HEK293 (cell line): Measurements from ENCODE around the gene ABHD12.
A peak's percentile ranks its signal among the peaks of the same experiment; 100 is the strongest.
"Not testable (repeated sequence)": the region's sequence is repeated elsewhere in the genome, so short reads cannot be mapped to it uniquely, and the experiment has no call there.

Source experiments
- CTCF ChIA-PET: fragments of 350-600 bp; formaldehyde crosslinking; extraction: SDS; loops from one replicate; lab custom pipeline; 2021; ENCODE audit warnings: antibody characterized with exemption; lab: Yijun Ruan, JAX
- POLR2A ChIA-PET: fragments of 300-600 bp; formaldehyde crosslinking; extraction: SDS; loops from one replicate; lab custom pipeline; 2020; ENCODE audit warnings: antibody characterized with exemption, inconsistent platforms; lab: Yijun Ruan, JAX
- H3K27ac ChIP-seq: fragments of 200-500 bp; sonication (Bioruptor generic); 2 replicates; pipeline ENCODE4 v1.5.1; 2014; ENCODE audit warnings: low read depth, low read length, control low read depth, inconsistent platforms; ENCODE audit errors: extremely low read depth
- H3K36me3 ChIP-seq, 2 experiments: fragments of 200-500 bp in 1 of 2; sonication (Bioruptor generic) in 1 of 2; 1 replicate in 1 of 2; 2 replicates in 1 of 2; pipeline ENCODE4 v1.5.1; 2014 to 2017; ENCODE audit warnings: inconsistent platforms in 2 of 2, low read length in 2 of 2; ENCODE audit not compliant: control insufficient read depth in 2 of 2, insufficient read depth in 1 of 2
- H3K4me1 ChIP-seq: fragments of 200-500 bp; sonication (Bioruptor generic); 2 replicates; pipeline ENCODE4 v1.5.1; 2014; ENCODE audit warnings: mild to moderate bottlenecking, low read length, inconsistent platforms; ENCODE audit not compliant: control insufficient read depth, insufficient read depth
- H3K4me3 ChIP-seq: 2 replicates; pipeline ENCODE4 v1.5.1; 2011; ENCODE audit warnings: low read depth, mild to moderate bottlenecking, control low read depth, low read length, moderate library complexity
- H3K9me3 ChIP-seq: fragments of 200-500 bp; sonication (Bioruptor generic); 2 replicates; pipeline ENCODE4 v1.5.1; 2014; ENCODE audit warnings: low read depth, low read length, inconsistent platforms; ENCODE audit not compliant: control insufficient read depth, insufficient read depth
- GLIS1 ChIP-seq: fragments of 450-650 bp; formaldehyde crosslinking; IDR thresholded peaks from 2 replicates; pipeline ENCODE4 v1.5.1; 2016; ENCODE audit warnings: missing biosample characterization, missing genetic modification characterization
- IKZF3 ChIP-seq: fragments of 450-650 bp; IDR thresholded peaks from 2 replicates; pipeline ENCODE4 v1.5.0; 2018; ENCODE audit warnings: missing biosample characterization, mild to moderate bottlenecking, missing genetic modification characterization, moderate library complexity
- ZNF114 ChIP-seq: fragments of 450-650 bp; formaldehyde crosslinking; IDR thresholded peaks from 2 replicates; pipeline ENCODE4 v1.5.0; 2017; ENCODE audit warnings: missing biosample characterization, missing genetic modification characterization
- ZNF514 ChIP-seq: fragments of 450-650 bp; formaldehyde crosslinking; IDR thresholded peaks from 2 replicates; pipeline ENCODE4 v1.5.1; 2016; ENCODE audit warnings: missing biosample characterization, missing genetic modification characterization
- ZNF558 ChIP-seq: fragments of 450-650 bp; formaldehyde crosslinking; IDR thresholded peaks from 2 replicates; pipeline ENCODE4 v1.5.1; 2016; ENCODE audit warnings: missing biosample characterization, missing genetic modification characterization
- ZNF664 ChIP-seq: fragments of 450-650 bp; formaldehyde crosslinking; IDR thresholded peaks from 2 replicates; pipeline ENCODE4 v1.5.1; 2016; ENCODE audit warnings: missing biosample characterization, missing genetic modification characterization
- ZNF768 ChIP-seq: fragments of 450-650 bp; formaldehyde crosslinking; IDR thresholded peaks from 2 replicates; pipeline ENCODE4 v1.5.1; 2018; ENCODE audit warnings: missing biosample characterization, mild to moderate bottlenecking, missing genetic modification characterization
- TF ChIP-seq, protein P1 (sequence below): fragments of 450-650 bp; formaldehyde crosslinking; IDR thresholded peaks from 2 replicates; pipeline ENCODE4 v1.5.1; 2016; ENCODE audit warnings: missing biosample characterization, missing genetic modification characterization
- TF ChIP-seq, protein P2 (sequence below): fragments of 450-650 bp; formaldehyde crosslinking; IDR thresholded peaks from 2 replicates; pipeline ENCODE4 v1.5.1; 2016; ENCODE audit warnings: missing biosample characterization, missing genetic modification characterization
- TF ChIP-seq, protein P3 (sequence below): fragments of 450-650 bp; formaldehyde crosslinking; IDR thresholded peaks from 2 replicates; pipeline ENCODE4 v1.5.1; 2016; ENCODE audit warnings: missing biosample characterization, missing genetic modification characterization
- TF ChIP-seq, protein P4 (sequence below): fragments of 450-650 bp; formaldehyde crosslinking; IDR thresholded peaks from 2 replicates; pipeline ENCODE4 v1.5.1; 2017; ENCODE audit warnings: missing biosample characterization, missing genetic modification characterization
- TF ChIP-seq, protein P5 (sequence below): fragments of 450-650 bp; formaldehyde crosslinking; IDR thresholded peaks from 2 replicates; pipeline ENCODE4 v1.5.1; 2016; ENCODE audit warnings: missing biosample characterization, missing genetic modification characterization

Gene ABHD12

DNA sequence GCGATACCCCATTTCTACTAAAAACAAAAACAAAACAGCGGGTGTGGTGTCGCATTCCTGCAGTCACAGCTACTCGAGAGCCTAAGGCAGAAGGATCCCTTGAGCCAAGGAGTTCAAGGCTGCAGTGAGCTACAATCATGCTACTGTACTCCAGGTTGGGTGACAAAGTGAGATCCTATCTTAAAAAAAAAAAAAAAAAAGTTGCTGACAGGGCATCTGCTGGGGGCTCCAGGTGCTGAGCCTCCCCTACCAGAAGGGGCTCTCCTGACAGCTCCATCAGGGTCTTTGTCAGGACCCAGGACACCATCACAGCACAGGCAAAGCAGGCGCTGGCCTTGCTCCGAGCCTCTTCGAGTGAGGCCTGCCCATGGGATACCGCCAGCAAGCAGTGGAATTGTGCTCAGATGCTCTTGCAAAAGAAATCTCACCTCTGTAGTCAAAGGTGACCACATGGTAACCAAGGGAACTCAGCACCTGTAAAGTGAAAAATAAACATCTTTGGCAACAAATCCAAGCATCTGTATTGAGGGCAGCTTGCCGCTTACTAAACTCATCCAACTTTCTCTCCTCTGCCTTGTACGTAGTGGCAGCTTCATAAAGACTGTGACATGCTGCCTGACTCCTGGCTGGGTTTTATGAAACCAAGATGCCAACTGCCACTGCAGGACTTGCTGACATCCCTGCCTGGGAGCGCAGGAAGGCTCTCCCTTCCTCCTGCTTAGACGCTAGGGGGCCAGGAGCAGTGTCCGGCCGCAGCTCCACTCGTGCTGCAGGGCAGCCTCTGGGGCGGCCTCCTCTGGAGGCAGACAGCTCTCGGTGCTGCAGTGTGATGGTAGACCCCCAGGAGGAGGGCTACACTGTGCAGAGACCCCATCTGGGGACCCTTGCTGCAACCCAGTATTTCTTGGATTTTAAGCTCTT, 75.9 kb downstream of the ABHD12 start (continued):
- TF ChIP-seq, protein P1, sequence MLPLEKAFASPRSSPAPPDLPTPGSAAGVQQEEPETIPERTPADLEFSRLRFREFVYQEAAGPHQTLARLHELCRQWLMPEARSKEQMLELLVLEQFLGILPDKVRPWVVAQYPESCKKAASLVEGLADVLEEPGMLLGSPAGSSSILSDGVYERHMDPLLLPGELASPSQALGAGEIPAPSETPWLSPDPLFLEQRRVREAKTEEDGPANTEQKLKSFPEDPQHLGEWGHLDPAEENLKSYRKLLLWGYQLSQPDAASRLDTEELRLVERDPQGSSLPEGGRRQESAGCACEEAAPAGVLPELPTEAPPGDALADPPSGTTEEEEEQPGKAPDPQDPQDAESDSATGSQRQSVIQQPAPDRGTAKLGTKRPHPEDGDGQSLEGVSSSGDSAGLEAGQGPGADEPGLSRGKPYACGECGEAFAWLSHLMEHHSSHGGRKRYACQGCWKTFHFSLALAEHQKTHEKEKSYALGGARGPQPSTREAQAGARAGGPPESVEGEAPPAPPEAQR (tag by site-specific recombination), result no peak
- TF ChIP-seq, all 188 proteins: peak for 0

DNA sequence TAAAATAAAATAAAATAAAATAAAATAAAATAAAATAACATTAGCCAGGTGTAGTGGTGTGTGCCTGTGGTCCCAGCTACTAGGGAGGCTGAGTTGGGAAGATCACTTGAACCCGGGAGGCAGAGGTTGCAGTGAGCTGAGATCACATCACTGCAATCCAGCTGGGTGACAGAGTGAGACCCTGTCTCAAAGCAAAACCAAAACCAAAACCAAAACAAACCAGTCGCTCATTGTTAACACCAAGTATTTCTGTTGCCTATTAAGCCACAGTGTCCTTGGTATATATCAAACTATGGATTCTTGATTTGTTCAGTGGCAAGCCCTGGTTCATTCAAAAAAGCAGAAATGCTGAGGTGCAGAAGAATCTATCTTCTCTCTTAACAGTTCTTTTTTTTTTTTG, 77.0 kb downstream of the ABHD12 start:
- Histone ChIP-seq H3K9me3 (no peaks in the 10 kb centered on the region), H3K4me1 (peaks cover 7% of the 10 kb centered on the region), H3K36me3 (peaks cover 0 to 27% of the 10 kb centered on the region in 2 experiments; a peak in 2 of 3 replicates), H3K4me3 (no peak overlapping the region), H3K27ac (no peak overlapping the region)
- ChIA-PET POLR2A (no interaction called here), CTCF (interaction anchor here (1.0 to 3.7 kb wide), 2 partner anchors 54 to 86 kb away, joined by 4 to 16 read pairs; no protein-coding TSS in a partner anchor)
- TF ChIP-seq IKZF3 (tag by site-specific recombination) (no peak), ZNF664 (tag by site-specific recombination) (no peak), ZNF514 (tag by site-specific recombination) (no peak), ZNF768 (tag by site-specific recombination) (no peak), GLIS1 (tag by site-specific recombination) (no peak)
- TF ChIP-seq, protein P2, sequence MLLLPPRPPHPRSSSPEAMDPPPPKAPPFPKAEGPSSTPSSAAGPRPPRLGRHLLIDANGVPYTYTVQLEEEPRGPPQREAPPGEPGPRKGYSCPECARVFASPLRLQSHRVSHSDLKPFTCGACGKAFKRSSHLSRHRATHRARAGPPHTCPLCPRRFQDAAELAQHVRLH (tag by site-specific recombination), result no peak
- TF ChIP-seq, protein P3, sequence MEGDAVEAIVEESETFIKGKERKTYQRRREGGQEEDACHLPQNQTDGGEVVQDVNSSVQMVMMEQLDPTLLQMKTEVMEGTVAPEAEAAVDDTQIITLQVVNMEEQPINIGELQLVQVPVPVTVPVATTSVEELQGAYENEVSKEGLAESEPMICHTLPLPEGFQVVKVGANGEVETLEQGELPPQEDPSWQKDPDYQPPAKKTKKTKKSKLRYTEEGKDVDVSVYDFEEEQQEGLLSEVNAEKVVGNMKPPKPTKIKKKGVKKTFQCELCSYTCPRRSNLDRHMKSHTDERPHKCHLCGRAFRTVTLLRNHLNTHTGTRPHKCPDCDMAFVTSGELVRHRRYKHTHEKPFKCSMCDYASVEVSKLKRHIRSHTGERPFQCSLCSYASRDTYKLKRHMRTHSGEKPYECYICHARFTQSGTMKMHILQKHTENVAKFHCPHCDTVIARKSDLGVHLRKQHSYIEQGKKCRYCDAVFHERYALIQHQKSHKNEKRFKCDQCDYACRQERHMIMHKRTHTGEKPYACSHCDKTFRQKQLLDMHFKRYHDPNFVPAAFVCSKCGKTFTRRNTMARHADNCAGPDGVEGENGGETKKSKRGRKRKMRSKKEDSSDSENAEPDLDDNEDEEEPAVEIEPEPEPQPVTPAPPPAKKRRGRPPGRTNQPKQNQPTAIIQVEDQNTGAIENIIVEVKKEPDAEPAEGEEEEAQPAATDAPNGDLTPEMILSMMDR (tag by site-specific recombination), result no peak

DNA sequence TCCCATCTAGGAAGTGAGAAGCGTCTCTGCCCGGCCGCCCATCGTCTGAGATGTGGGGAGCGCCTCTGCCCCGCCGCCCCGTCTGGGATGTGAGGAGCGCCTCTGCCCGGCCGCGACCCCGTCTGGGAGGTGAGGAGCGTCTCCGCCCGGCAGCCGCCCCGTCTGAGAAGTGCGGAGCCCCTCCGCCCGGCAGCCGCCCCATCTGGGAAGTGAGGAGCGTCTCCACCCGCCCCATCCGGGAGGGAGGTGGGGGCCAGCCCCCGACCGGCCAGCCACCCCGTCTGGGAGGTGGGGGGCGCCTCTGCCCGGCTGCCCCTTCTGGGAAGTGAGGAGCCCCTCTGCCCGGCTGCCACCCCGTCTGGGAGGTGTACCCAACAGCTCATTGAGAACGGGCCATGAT, 77.9 kb downstream of the ABHD12 start:
- CTCF ChIA-PET, H3K4me3 ChIP-seq, POLR2A ChIA-PET, H3K9me3 ChIP-seq, H3K27ac ChIP-seq, H3K4me1 ChIP-seq: not testable (repeated sequence)
- H3K36me3 ChIP-seq, result peaks cover 0 to 33% of the 10 kb centered on the region in 2 experiments; a peak in 2 of 3 replicates

DNA sequence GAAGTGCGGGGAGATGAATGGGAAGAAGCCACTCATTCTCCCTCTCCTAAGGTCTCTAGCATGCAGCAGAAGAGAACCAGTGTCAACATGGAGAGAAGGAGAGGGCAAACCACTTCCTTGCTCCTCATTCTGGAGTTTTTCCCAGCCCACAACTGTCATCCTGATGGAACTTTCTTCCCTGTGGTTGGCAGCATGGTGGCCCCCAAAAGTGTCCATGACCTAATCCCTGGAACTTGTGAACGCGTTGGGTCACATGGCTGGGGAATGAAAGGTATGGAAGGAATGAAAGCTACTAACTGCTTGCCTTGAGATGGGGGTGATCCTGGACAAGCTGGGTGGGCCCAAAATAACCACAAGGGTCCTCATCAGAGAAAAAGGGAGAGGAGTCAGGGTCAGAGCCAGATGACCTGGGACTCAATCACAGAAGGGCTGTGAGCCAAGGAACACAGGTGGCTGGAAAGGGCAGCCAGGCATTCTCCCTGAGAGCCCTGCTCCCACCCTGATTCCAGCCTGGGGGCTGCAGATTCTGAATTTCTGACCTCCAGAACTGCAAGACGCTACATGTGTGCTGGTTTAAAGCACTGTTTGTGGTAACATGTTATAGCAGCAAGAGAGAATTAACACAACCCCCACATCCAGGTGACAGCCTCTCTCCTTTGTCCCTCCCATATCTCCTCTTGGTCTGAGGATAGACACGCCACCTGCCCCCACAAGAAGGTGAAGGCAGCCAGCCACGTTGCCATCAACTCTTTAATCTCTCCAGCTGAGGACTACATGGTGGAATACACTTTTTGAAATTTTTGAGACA, 79.5 kb downstream of the ABHD12 start:
- H3K36me3 ChIP-seq, result peaks cover 5 to 32% of the 10 kb centered on the region in 2 experiments; a peak in 2 of 3 replicates
- peaks cover 7% of the 10 kb centered on the region for H3K4me1 ChIP-seq
- TF ChIP-seq, protein P4, sequence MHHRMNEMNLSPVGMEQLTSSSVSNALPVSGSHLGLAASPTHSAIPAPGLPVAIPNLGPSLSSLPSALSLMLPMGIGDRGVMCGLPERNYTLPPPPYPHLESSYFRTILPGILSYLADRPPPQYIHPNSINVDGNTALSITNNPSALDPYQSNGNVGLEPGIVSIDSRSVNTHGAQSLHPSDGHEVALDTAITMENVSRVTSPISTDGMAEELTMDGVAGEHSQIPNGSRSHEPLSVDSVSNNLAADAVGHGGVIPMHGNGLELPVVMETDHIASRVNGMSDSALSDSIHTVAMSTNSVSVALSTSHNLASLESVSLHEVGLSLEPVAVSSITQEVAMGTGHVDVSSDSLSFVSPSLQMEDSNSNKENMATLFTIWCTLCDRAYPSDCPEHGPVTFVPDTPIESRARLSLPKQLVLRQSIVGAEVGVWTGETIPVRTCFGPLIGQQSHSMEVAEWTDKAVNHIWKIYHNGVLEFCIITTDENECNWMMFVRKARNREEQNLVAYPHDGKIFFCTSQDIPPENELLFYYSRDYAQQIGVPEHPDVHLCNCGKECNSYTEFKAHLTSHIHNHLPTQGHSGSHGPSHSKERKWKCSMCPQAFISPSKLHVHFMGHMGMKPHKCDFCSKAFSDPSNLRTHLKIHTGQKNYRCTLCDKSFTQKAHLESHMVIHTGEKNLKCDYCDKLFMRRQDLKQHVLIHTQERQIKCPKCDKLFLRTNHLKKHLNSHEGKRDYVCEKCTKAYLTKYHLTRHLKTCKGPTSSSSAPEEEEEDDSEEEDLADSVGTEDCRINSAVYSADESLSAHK, result no peak
- TF ChIP-seq ZNF114 (tag by site-specific recombination) (no peak), ZNF558 (tag by site-specific recombination) (peak; percentile 65; the same call in 1 of the 2 replicates)
- TF ChIP-seq, protein P5, sequence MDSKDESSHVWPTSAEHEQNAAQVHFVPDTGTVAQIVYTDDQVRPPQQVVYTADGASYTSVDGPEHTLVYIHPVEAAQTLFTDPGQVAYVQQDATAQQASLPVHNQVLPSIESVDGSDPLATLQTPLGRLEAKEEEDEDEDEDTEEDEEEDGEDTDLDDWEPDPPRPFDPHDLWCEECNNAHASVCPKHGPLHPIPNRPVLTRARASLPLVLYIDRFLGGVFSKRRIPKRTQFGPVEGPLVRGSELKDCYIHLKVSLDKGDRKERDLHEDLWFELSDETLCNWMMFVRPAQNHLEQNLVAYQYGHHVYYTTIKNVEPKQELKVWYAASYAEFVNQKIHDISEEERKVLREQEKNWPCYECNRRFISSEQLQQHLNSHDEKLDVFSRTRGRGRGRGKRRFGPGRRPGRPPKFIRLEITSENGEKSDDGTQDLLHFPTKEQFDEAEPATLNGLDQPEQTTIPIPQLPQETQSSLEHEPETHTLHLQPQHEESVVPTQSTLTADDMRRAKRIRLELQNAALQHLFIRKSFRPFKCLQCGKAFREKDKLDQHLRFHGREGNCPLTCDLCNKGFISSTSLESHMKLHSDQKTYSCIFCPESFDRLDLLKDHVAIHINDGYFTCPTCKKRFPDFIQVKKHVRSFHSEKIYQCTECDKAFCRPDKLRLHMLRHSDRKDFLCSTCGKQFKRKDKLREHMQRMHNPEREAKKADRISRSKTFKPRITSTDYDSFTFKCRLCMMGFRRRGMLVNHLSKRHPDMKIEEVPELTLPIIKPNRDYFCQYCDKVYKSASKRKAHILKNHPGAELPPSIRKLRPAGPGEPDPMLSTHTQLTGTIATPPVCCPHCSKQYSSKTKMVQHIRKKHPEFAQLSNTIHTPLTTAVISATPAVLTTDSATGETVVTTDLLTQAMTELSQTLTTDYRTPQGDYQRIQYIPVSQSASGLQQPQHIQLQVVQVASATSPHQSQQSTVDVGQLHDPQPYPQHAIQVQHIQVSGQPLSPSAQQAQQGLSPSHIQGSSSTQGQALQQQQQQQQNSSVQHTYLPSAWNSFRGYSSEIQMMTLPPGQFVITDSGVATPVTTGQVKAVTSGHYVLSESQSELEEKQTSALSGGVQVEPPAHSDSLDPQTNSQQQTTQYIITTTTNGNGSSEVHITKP (tag by site-specific recombination), result peak; percentile 89
- TF ChIP-seq, all 188 proteins: peak for 2
- H3K4me3 ChIP-seq, result no peak overlapping the region
- H3K27ac ChIP-seq, result no peak overlapping the region; the same call in 1 of the 2 replicates
- H3K9me3 ChIP-seq, result no peaks in the 10 kb centered on the region
- ChIA-PET CTCF (interaction anchor here (0.7 to 1.8 kb wide), 3 partner anchors 86 to 95 kb away, joined by 3 to 4 read pairs (median 3); no protein-coding TSS in a partner anchor), POLR2A (no interaction called here)
